Mesenchymal stem cell (in vitro differentiated cells and primary cell): ENCODE results near the gene ARF5.

Experiments
- DNase-seq: peaks from one replicate; pipeline ENCODE4 v3.0.0-alpha.2; 2013
- H2AFZ ChIP-seq: one replicate; pipeline ENCODE4 v1.6.1; 2013; ENCODE audit warnings: low read depth, mild to moderate bottlenecking, control low read depth, inconsistent platforms, low read length, moderate library complexity
- H2AK5ac ChIP-seq: 2 replicates; pipeline ENCODE4 v1.6.1; 2013; ENCODE audit warnings: low read length, moderate library complexity, mild to moderate bottlenecking, inconsistent platforms; ENCODE audit not compliant: severe bottlenecking
- H2BK120ac ChIP-seq: one replicate; pipeline ENCODE4 v1.6.1; 2013; ENCODE audit warnings: low read depth, mild to moderate bottlenecking, inconsistent platforms, low read length, moderate library complexity
- H2BK12ac ChIP-seq, 2 experiments: one replicate each; pipeline ENCODE4 v1.6.1; 2013; ENCODE audit warnings: inconsistent platforms in 2 of 2, low read length in 2 of 2, mild to moderate bottlenecking in 2 of 2, moderate library complexity in 2 of 2, control low read depth in 1 of 2
- H2BK15ac ChIP-seq: one replicate; pipeline ENCODE4 v1.6.1; 2013; ENCODE audit warnings: mild to moderate bottlenecking, low read depth, inconsistent platforms; ENCODE audit not compliant: poor library complexity, severe bottlenecking
- H2BK5ac ChIP-seq: 2 replicates; pipeline ENCODE4 v1.6.1; 2013; ENCODE audit warnings: low read depth, mild to moderate bottlenecking, low read length, control low read depth, inconsistent platforms; ENCODE audit not compliant: poor library complexity, severe bottlenecking
- H3K14ac ChIP-seq, 2 experiments: one replicate each; pipeline ENCODE4 v1.6.1; 2013; ENCODE audit warnings: inconsistent platforms in 2 of 2, low read length in 2 of 2, control low read depth in 1 of 2, mild to moderate bottlenecking in 1 of 2, moderate library complexity in 1 of 2
- H3K18ac ChIP-seq, 2 experiments: one replicate each; pipeline ENCODE4 v1.6.1; 2013; ENCODE audit warnings: inconsistent platforms in 2 of 2, low read length in 2 of 2, control low read depth in 1 of 2, low read depth in 1 of 2, mild to moderate bottlenecking in 1 of 2
- H3K23ac ChIP-seq, 2 experiments: one replicate each; pipeline ENCODE4 v1.6.1; 2013; ENCODE audit warnings: inconsistent platforms in 2 of 2, low read length in 2 of 2, mild to moderate bottlenecking in 2 of 2, moderate library complexity in 2 of 2, control low read depth in 1 of 2
- H3K27ac ChIP-seq: 2 replicates; pipeline ENCODE4 v1.5.1; 2013; ENCODE audit warnings: mild to moderate bottlenecking, moderate library complexity, low read length, control low read depth, inconsistent platforms; ENCODE audit not compliant: poor library complexity, severe bottlenecking
- H3K27me3 ChIP-seq, 2 experiments: 2 replicates each; pipeline versions ENCODE4 v1.6.1 to v1.7.0; 2013; ENCODE audit warnings: low read length in 2 of 2, mild to moderate bottlenecking in 2 of 2, moderate library complexity in 2 of 2, control low read depth in 1 of 2, inconsistent platforms in 1 of 2; ENCODE audit not compliant: control insufficient read depth in 1 of 2, insufficient read depth in 1 of 2
- H3K36me3 ChIP-seq, 2 experiments: 2 replicates each; pipeline versions ENCODE4 v1.6.1 to v1.7.0; 2013; ENCODE audit warnings: low read length in 2 of 2, control low read depth in 1 of 2, inconsistent platforms in 1 of 2, low read depth in 1 of 2, mild to moderate bottlenecking in 1 of 2; ENCODE audit not compliant: insufficient read depth in 2 of 2, control insufficient read depth in 1 of 2
- H3K4ac ChIP-seq, 2 experiments: one replicate each; pipeline ENCODE4 v1.6.1; 2013; ENCODE audit warnings: inconsistent platforms in 2 of 2, low read length in 2 of 2, mild to moderate bottlenecking in 2 of 2, moderate library complexity in 2 of 2, control low read depth in 1 of 2, low read depth in 1 of 2
- H3K4me1 ChIP-seq: 2 replicates; pipeline ENCODE4 v1.6.1; 2013; ENCODE audit warnings: low read depth, low read length, control low read depth; ENCODE audit not compliant: control insufficient read depth, insufficient read depth
- H3K4me2 ChIP-seq: 2 replicates; pipeline ENCODE4 v1.6.1; 2013; ENCODE audit warnings: low read length, mild to moderate bottlenecking, inconsistent platforms; ENCODE audit not compliant: poor library complexity, severe bottlenecking
- H3K4me3 ChIP-seq, 2 experiments: 2 replicates each; pipeline versions ENCODE4 v1.5.1 to v1.7.0; 2013; ENCODE audit warnings: low read length in 2 of 2, mild to moderate bottlenecking in 2 of 2, control low read depth in 1 of 2, low read depth in 1 of 2; ENCODE audit not compliant: insufficient read depth in 1 of 2
- H3K79me1 ChIP-seq: replicated peaks from 2 replicates; pipeline ENCODE4 v1.6.1; 2013; ENCODE audit warnings: mild to moderate bottlenecking, control low read depth, low read length, inconsistent platforms; ENCODE audit not compliant: poor library complexity, severe bottlenecking
- H3K9ac ChIP-seq: 2 replicates; pipeline ENCODE4 v1.7.0; 2013; ENCODE audit warnings: mild to moderate bottlenecking, low read length, moderate library complexity
- H3K9me3 ChIP-seq: 2 replicates; pipeline ENCODE4 v1.7.0; 2013; ENCODE audit warnings: mild to moderate bottlenecking, low read length; ENCODE audit not compliant: control insufficient read depth
- H4K8ac ChIP-seq: one replicate; pipeline ENCODE4 v1.6.1; 2013; ENCODE audit warnings: inconsistent platforms, mild to moderate bottlenecking, low read length, moderate library complexity
- H4K91ac ChIP-seq: one replicate; pipeline ENCODE4 v1.6.1; 2013; ENCODE audit warnings: mild to moderate bottlenecking, low read length, inconsistent platforms
- WGBS: methylation state at CpG from one replicate; pipeline ENCODE4 v1.1.7; 2013; ENCODE audit warnings: mixed read lengths; 5-methylcytosine and 5-hydroxymethylcytosine counted together

Gene ARF5

GRCh38 chr7:127629268-127629854 lies 41.1 kb downstream of the ARF5 start:
- H2BK15ac ChIP-seq = no peak overlapping the region
- no peak overlapping the region for H2BK12ac ChIP-seq
- no peak overlapping the region for H4K91ac ChIP-seq
- 15% methylated on average over 4 of the region's 5 CpGs for WGBS
- H3K36me3 ChIP-seq = no peaks in the 10 kb centered on the region
- H3K9me3 ChIP-seq = no peaks in the 10 kb centered on the region
- no peak overlapping the region for H2BK5ac ChIP-seq
- no peak for DNase-seq
- H3K4ac ChIP-seq = no peak overlapping the region
- no peak overlapping the region for H3K27ac ChIP-seq
- no peaks in the 10 kb centered on the region for H3K4me1 ChIP-seq
- H3K4me3 ChIP-seq = no peak overlapping the region
- H2AFZ ChIP-seq = no peak overlapping the region
- peak overlapping the region in 1 of 2 experiments; percentile 7 for H3K14ac ChIP-seq
- H3K18ac ChIP-seq = no peak overlapping the region
- H2BK120ac ChIP-seq = no peak overlapping the region
- H3K4me2 ChIP-seq = no peak overlapping the region
- peaks cover 0 to 10% of the 10 kb centered on the region in 2 experiments for H3K27me3 ChIP-seq
- no peak overlapping the region for H2AK5ac ChIP-seq
- H4K8ac ChIP-seq = peak overlapping the region; percentile 49
- no peak overlapping the region for H3K9ac ChIP-seq
- no peak overlapping the region for H3K23ac ChIP-seq
- no peaks in the 10 kb centered on the region for H3K79me1 ChIP-seq

DNA sequence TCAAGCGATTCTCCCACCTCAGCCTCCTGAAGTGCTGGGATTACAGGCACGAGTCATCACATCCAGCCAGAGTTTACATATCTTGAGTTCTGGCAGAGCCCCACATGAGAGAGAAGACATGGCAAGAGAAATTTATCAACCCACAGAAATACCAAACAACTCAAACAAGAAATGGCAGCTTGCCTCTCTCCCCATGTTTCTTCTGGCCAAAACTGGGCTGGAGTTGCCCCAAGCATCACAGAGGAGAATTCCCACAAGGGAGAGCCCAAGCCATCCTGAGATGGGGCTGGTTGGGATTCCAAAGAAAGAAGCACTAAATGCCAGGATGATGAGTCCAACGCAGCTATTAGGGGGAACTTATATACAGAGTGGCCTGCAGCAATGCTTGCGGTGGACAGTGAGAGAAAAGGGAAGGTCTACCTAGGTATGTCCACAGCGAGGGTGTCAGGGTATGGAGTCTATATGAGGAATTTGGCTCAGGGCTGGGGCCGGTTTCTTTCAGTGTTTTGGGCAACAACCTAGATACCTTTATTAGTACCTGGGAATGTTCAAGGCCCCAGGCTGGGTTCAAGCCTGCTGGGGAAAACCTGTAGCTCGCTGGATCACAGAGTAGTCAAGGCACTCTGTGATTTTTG lies 44.2 kb downstream of the ARF5 start:
- H2BK5ac ChIP-seq = no peak overlapping the region
- H3K9ac ChIP-seq = no peak overlapping the region
- no peak overlapping the region for H2BK120ac ChIP-seq
- peak overlapping the region in 1 of 2 experiments; percentile 6 for H3K4ac ChIP-seq
- H3K4me3 ChIP-seq = no peak overlapping the region
- H2AK5ac ChIP-seq = no peak overlapping the region
- 75% methylated on average over 7 of the region's 7 CpGs for WGBS
- peak; percentile 28 for DNase-seq
- H3K18ac ChIP-seq = no peak overlapping the region
- no peak overlapping the region for H2AFZ ChIP-seq
- H3K4me2 ChIP-seq = no peak overlapping the region
- H3K27ac ChIP-seq = no peak overlapping the region
- H3K36me3 ChIP-seq = no peaks in the 10 kb centered on the region
- peaks cover 4 to 14% of the 10 kb centered on the region in 2 experiments for H3K27me3 ChIP-seq
- no peaks in the 10 kb centered on the region for H3K9me3 ChIP-seq
- no peak overlapping the region for H4K8ac ChIP-seq
- peak overlapping the region; percentile 19 for H2BK15ac ChIP-seq
- H3K14ac ChIP-seq = no peak overlapping the region
- H2BK12ac ChIP-seq = no peak overlapping the region
- H3K4me1 ChIP-seq = no peaks in the 10 kb centered on the region
- no peaks in the 10 kb centered on the region for H3K79me1 ChIP-seq
- H3K23ac ChIP-seq = no peak overlapping the region
- H4K91ac ChIP-seq = no peak overlapping the region

GRCh38 chr7:127635659-127636285 lies 47.6 kb downstream of the ARF5 start:
- H2BK12ac ChIP-seq = no peak overlapping the region
- no peak overlapping the region for H2AK5ac ChIP-seq
- H2BK5ac ChIP-seq = no peak overlapping the region
- H3K9ac ChIP-seq = no peak overlapping the region
- no peaks in the 10 kb centered on the region for H3K36me3 ChIP-seq
- no peak overlapping the region for H3K14ac ChIP-seq
- 68% methylated on average over 3 of the region's 3 CpGs for WGBS
- no peaks in the 10 kb centered on the region for H3K9me3 ChIP-seq
- H4K91ac ChIP-seq = no peak overlapping the region
- peaks cover 4 to 12% of the 10 kb centered on the region in 2 experiments for H3K27me3 ChIP-seq
- H3K4ac ChIP-seq = no peak overlapping the region
- no peak for DNase-seq
- no peak overlapping the region for H2BK15ac ChIP-seq
- no peak overlapping the region for H3K18ac ChIP-seq
- H2BK120ac ChIP-seq = no peak overlapping the region
- H3K79me1 ChIP-seq = no peaks in the 10 kb centered on the region
- no peak overlapping the region for H3K4me2 ChIP-seq
- no peak overlapping the region for H3K23ac ChIP-seq
- no peak overlapping the region for H3K27ac ChIP-seq
- H3K4me3 ChIP-seq = no peak overlapping the region
- no peak overlapping the region for H2AFZ ChIP-seq
- no peak overlapping the region for H4K8ac ChIP-seq
- no peaks in the 10 kb centered on the region for H3K4me1 ChIP-seq

DNA sequence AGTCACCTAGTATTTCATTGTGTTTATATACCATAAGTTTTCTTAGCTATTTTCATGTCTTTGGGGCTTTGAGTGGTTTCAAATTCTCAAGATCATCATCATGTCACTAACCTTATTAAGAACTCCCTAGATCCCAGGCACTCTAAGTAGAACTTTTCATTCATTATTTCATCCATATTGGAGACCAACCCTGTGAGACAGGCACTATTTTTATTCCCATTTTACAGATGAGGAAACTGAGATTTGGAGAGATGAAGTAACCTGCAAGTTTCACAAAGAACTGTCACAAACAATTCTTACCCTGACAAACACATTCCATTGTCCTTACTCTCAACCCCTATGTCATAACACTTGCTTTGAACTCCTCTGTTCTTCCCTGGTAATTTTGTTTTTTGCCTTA lies 50.0 kb downstream of the ARF5 start:
- H3K4me3 ChIP-seq = no peak overlapping the region
- H2AFZ ChIP-seq = no peak overlapping the region
- no peak overlapping the region for H2AK5ac ChIP-seq
- DNase-seq = no peak
- H4K8ac ChIP-seq = no peak overlapping the region
- no peaks in the 10 kb centered on the region for H3K79me1 ChIP-seq
- no peaks in the 10 kb centered on the region for H3K9me3 ChIP-seq
- no peak overlapping the region for H3K14ac ChIP-seq
- no peak overlapping the region for H3K4me2 ChIP-seq
- no peak overlapping the region for H3K9ac ChIP-seq
- peaks cover 4 to 12% of the 10 kb centered on the region in 2 experiments for H3K27me3 ChIP-seq
- H4K91ac ChIP-seq = no peak overlapping the region
- H3K4me1 ChIP-seq = peaks cover 4% of the 10 kb centered on the region
- H3K4ac ChIP-seq = no peak overlapping the region
- no peak overlapping the region for H3K27ac ChIP-seq
- H2BK15ac ChIP-seq = no peak overlapping the region
- no peak overlapping the region for H2BK5ac ChIP-seq
- H2BK12ac ChIP-seq = no peak overlapping the region
- H3K36me3 ChIP-seq = no peaks in the 10 kb centered on the region
- no peak overlapping the region for H2BK120ac ChIP-seq
- H3K18ac ChIP-seq = no peak overlapping the region
- no peak overlapping the region for H3K23ac ChIP-seq
